ENCODE measurements around the gene FBXL7.

The FBXL7 gene

GRCh38 chr5:15680455-15680854, 180.5 kb downstream of the FBXL7 start:
- Mint-ChIP-seq H3K27me3 (no peaks in the 10 kb centered on the region), H3K9me3 (peaks cover 6% of the 10 kb centered on the region), H3K4me3 (no peak overlapping the region), H3K4me1 (no peaks in the 10 kb centered on the region), H3K27ac (ENCODE audit: low read depth) (no peak overlapping the region), H3K36me3 (ENCODE audit: insufficient read depth) (peaks cover 4% of the 10 kb centered on the region)
- ATAC-seq (replicated peaks; ENCODE audit: extremely low read depth, poor library complexity, severe bottlenecking) (no peak), DNase-seq (ENCODE audit: low spot score in 2 of 2) (no peak)

GRCh38 chr5:15682122-15682521, 182.1 kb downstream of the FBXL7 start:
- DNase-seq (ENCODE audit: low spot score in 2 of 2): no peak
- Mint-ChIP-seq H3K4me1 (no peaks in the 10 kb centered on the region), H3K4me3 (no peak overlapping the region), H3K27me3 (no peaks in the 10 kb centered on the region), H3K27ac (ENCODE audit: low read depth) (no peak overlapping the region), H3K9me3 (peaks cover 6% of the 10 kb centered on the region), H3K36me3 (ENCODE audit: insufficient read depth) (peaks cover 4% of the 10 kb centered on the region)
- ATAC-seq (replicated peaks; ENCODE audit: extremely low read depth, poor library complexity, severe bottlenecking): no peak

GRCh38 chr5:15682566-15682965, 182.6 kb downstream of the FBXL7 start:
- DNase-seq (ENCODE audit: low spot score in 2 of 2): no peak
- no peak overlapping the region for H3K27ac Mint-ChIP-seq (ENCODE audit: low read depth)
- peaks cover 6% of the 10 kb centered on the region for H3K9me3 Mint-ChIP-seq
- H3K4me1 Mint-ChIP-seq: no peaks in the 10 kb centered on the region
- ATAC-seq (replicated peaks; ENCODE audit: extremely low read depth, poor library complexity, severe bottlenecking): no peak
- peaks cover 4% of the 10 kb centered on the region for H3K36me3 Mint-ChIP-seq (ENCODE audit: insufficient read depth)
- no peak overlapping the region for H3K4me3 Mint-ChIP-seq
- no peaks in the 10 kb centered on the region for H3K27me3 Mint-ChIP-seq

- DNase-seq (ENCODE audit: low spot score in 2 of 2) (no peak), ATAC-seq (replicated peaks; ENCODE audit: extremely low read depth, poor library complexity, severe bottlenecking) (no peak)
- Mint-ChIP-seq H3K36me3 (ENCODE audit: insufficient read depth) (peaks cover 4% of the 10 kb centered on the region), H3K4me3 (no peak overlapping the region), H3K4me1 (no peaks in the 10 kb centered on the region), H3K9me3 (peaks cover 6% of the 10 kb centered on the region), H3K27ac (ENCODE audit: low read depth) (no peak overlapping the region), H3K27me3 (no peaks in the 10 kb centered on the region)
These were observed 183.4 kb downstream of the FBXL7 start for GRCh38 chr5:15683332-15683731.

- Mint-ChIP-seq H3K36me3 (ENCODE audit: insufficient read depth) (peaks cover 2% of the 10 kb centered on the region), H3K27me3 (no peaks in the 10 kb centered on the region), H3K4me1 (no peaks in the 10 kb centered on the region), H3K4me3 (no peak overlapping the region), H3K9me3 (peaks cover 9% of the 10 kb centered on the region), H3K27ac (ENCODE audit: low read depth) (no peak overlapping the region)
- no peak for ATAC-seq (replicated peaks; ENCODE audit: extremely low read depth, poor library complexity, severe bottlenecking)
- DNase-seq (ENCODE audit: low spot score in 2 of 2): no peak
These were observed 187.4 kb downstream of the FBXL7 start for GRCh38 chr5:15687401-15687800.

- Mint-ChIP-seq H3K27me3 (no peaks in the 10 kb centered on the region), H3K4me1 (no peaks in the 10 kb centered on the region), H3K9me3 (peaks cover 9% of the 10 kb centered on the region), H3K36me3 (ENCODE audit: insufficient read depth) (no peaks in the 10 kb centered on the region), H3K27ac (ENCODE audit: low read depth) (no peak overlapping the region), H3K4me3 (no peak overlapping the region)
- DNase-seq (ENCODE audit: low spot score in 2 of 2) (no peak), ATAC-seq (replicated peaks; ENCODE audit: extremely low read depth, poor library complexity, severe bottlenecking) (no peak)
These were observed 189.9 kb downstream of the FBXL7 start for GRCh38 chr5:15689836-15690235.

GRCh38 chr5:15690611-15691010, 190.6 kb downstream of the FBXL7 start:
- no peaks in the 10 kb centered on the region for H3K27me3 Mint-ChIP-seq
- DNase-seq (ENCODE audit: low spot score in 2 of 2): no peak
- H3K4me1 Mint-ChIP-seq: no peaks in the 10 kb centered on the region
- H3K27ac Mint-ChIP-seq (ENCODE audit: low read depth): no peak overlapping the region
- no peak overlapping the region for H3K4me3 Mint-ChIP-seq
- H3K9me3 Mint-ChIP-seq: peaks cover 9% of the 10 kb centered on the region
- no peaks in the 10 kb centered on the region for H3K36me3 Mint-ChIP-seq (ENCODE audit: insufficient read depth)
- ATAC-seq (replicated peaks; ENCODE audit: extremely low read depth, poor library complexity, severe bottlenecking): no peak

- no peak for DNase-seq (ENCODE audit: low spot score in 2 of 2)
- peaks cover 14% of the 10 kb centered on the region for H3K9me3 Mint-ChIP-seq
- no peaks in the 10 kb centered on the region for H3K27me3 Mint-ChIP-seq
- H3K4me3 Mint-ChIP-seq: no peak overlapping the region
- no peak overlapping the region for H3K27ac Mint-ChIP-seq (ENCODE audit: low read depth)
- H3K36me3 Mint-ChIP-seq (ENCODE audit: insufficient read depth): no peaks in the 10 kb centered on the region
- H3K4me1 Mint-ChIP-seq: no peaks in the 10 kb centered on the region
- no peak for ATAC-seq (replicated peaks; ENCODE audit: extremely low read depth, poor library complexity, severe bottlenecking)
These were observed 191.5 kb downstream of the FBXL7 start for GRCh38 chr5:15691521-15691920.

- no peak for DNase-seq (ENCODE audit: low spot score in 2 of 2)
These were observed 192.9 kb downstream of the FBXL7 start for GRCh38 chr5:15692706-15693381.

GRCh38 chr5:15693382-15693728, 193.4 kb downstream of the FBXL7 start:
- H3K4me3 Mint-ChIP-seq: no peak overlapping the region
- DNase-seq (ENCODE audit: low spot score in 2 of 2): no peak

More at GRCh38 chr5:15692706-15693381, 192.9 kb downstream of the FBXL7 start:
- Mint-ChIP-seq H3K4me1 (no peaks in the 10 kb centered on the region), H3K4me3 (no peak overlapping the region), H3K27me3 (no peaks in the 10 kb centered on the region), H3K9me3 (peaks cover 23% of the 10 kb centered on the region), H3K36me3 (ENCODE audit: insufficient read depth) (no peaks in the 10 kb centered on the region), H3K27ac (ENCODE audit: low read depth) (no peak overlapping the region)
- ATAC-seq (replicated peaks; ENCODE audit: extremely low read depth, poor library complexity, severe bottlenecking): no peak

GRCh38 chr5:15693933-15694332, 194.0 kb downstream of the FBXL7 start:
- Mint-ChIP-seq H3K27ac (ENCODE audit: low read depth) (no peak overlapping the region), H3K36me3 (ENCODE audit: insufficient read depth) (no peaks in the 10 kb centered on the region), H3K9me3 (peaks cover 26% of the 10 kb centered on the region), H3K4me1 (no peaks in the 10 kb centered on the region), H3K4me3 (no peak overlapping the region), H3K27me3 (no peaks in the 10 kb centered on the region)
- no peak for DNase-seq (ENCODE audit: low spot score in 2 of 2)
- ATAC-seq (replicated peaks; ENCODE audit: extremely low read depth, poor library complexity, severe bottlenecking): no peak

More at GRCh38 chr5:15693382-15693728, 193.4 kb downstream of the FBXL7 start:
- Mint-ChIP-seq H3K27me3 (no peaks in the 10 kb centered on the region), H3K36me3 (ENCODE audit: insufficient read depth) (no peaks in the 10 kb centered on the region), H3K4me1 (no peaks in the 10 kb centered on the region), H3K27ac (ENCODE audit: low read depth) (no peak overlapping the region), H3K9me3 (peaks cover 23% of the 10 kb centered on the region)
- no peak for ATAC-seq (replicated peaks; ENCODE audit: extremely low read depth, poor library complexity, severe bottlenecking)

- Mint-ChIP-seq H3K4me1 (no peaks in the 10 kb centered on the region), H3K4me3 (no peak overlapping the region), H3K9me3 (peaks cover 28% of the 10 kb centered on the region), H3K27ac (ENCODE audit: low read depth) (no peak overlapping the region), H3K27me3 (no peaks in the 10 kb centered on the region), H3K36me3 (ENCODE audit: insufficient read depth) (peaks cover 2% of the 10 kb centered on the region)
- ATAC-seq (replicated peaks; ENCODE audit: extremely low read depth, poor library complexity, severe bottlenecking) (no peak), DNase-seq (ENCODE audit: low spot score in 2 of 2) (no peak)
These were observed 194.8 kb downstream of the FBXL7 start for GRCh38 chr5:15694696-15695214.

GRCh38 chr5:15695215-15695731, 195.3 kb downstream of the FBXL7 start:
- Mint-ChIP-seq H3K27ac (ENCODE audit: low read depth) (no peak overlapping the region), H3K4me3 (no peak overlapping the region), H3K36me3 (ENCODE audit: insufficient read depth) (peaks cover 2% of the 10 kb centered on the region), H3K4me1 (no peaks in the 10 kb centered on the region), H3K9me3 (peaks cover 28% of the 10 kb centered on the region), H3K27me3 (no peaks in the 10 kb centered on the region)
- DNase-seq (ENCODE audit: low spot score in 2 of 2): no peak
- ATAC-seq (replicated peaks; ENCODE audit: extremely low read depth, poor library complexity, severe bottlenecking): no peak
